Activated CD4-positive, alpha-beta T cell treated with anti-CD3 and anti-CD28 coated beads, Interleukin-2, Interleukin-4, amounts not matched to agents 100 ng/mL and 50 ng/mL, durations not matched to agents 16 hours and 8 hours (primary cell): ENCODE data around the gene TXNL1.

Experiments
- DNase-seq: peaks from one replicate; pipeline ENCODE4 v3.0.0-alpha.2; 2020; ENCODE audit warnings: low spot score

TXNL1 gene

GRCh38 chr18:56568986-56569385 is 69.4 kb downstream of the TXNL1 start:
- no peak for DNase-seq

GRCh38 chr18:56565551-56566345 is 72.6 kb downstream of the TXNL1 start:
- no peak for DNase-seq

GRCh38 chr18:56565046-56565445 is 73.3 kb downstream of the TXNL1 start:
- no peak for DNase-seq

- no peak for DNase-seq
These were observed 74.8 kb downstream of the TXNL1 start for GRCh38 chr18:56563568-56563967.

- DNase-seq: no peak
These were observed 75.9 kb downstream of the TXNL1 start for GRCh38 chr18:56562479-56562878.

- no peak for DNase-seq
These were observed 77.4 kb downstream of the TXNL1 start for GRCh38 chr18:56560992-56561391.

- DNase-seq: no peak
These were observed 79.3 kb downstream of the TXNL1 start for GRCh38 chr18:56559044-56559443.

- no peak for DNase-seq
These were observed 81.5 kb downstream of the TXNL1 start for GRCh38 chr18:56556907-56557306.

GRCh38 chr18:56550121-56550520 is 88.3 kb downstream of the TXNL1 start:
- DNase-seq: no peak
